Uterus (tissue), 4 donors: ENCODE results near the gene DHRS3. TPM values are rescaled to one million over a fixed set of nuclear protein-coding genes. Genes with fewer than 3 reads are reported as not detected.

ENCODE experiments used
- DNase-seq, 2 donors: peaks; one replicate each; pipeline ENCODE4 v3.0.0-alpha.2; 2019 to 2020
- H3K27ac ChIP-seq, 2 donors: fragments of 200-600 bp; sonication (generic); 1 replicate in 1 of 2; 2 replicates in 1 of 2; pipeline ENCODE4 v1.5.1; 2016 to 2018
- H3K27me3 ChIP-seq, 2 donors: fragments of 200-600 bp; sonication (generic); one replicate each; pipeline ENCODE4 v1.5.1; 2018 to 2019; ENCODE audit warnings: control low read depth in 1 of 2
- H3K36me3 ChIP-seq, 2 donors: fragments of 200-600 bp; sonication (generic); one replicate each; pipeline ENCODE4 v1.5.1; 2019; ENCODE audit warnings: control low read depth in 1 of 2
- H3K4me1 ChIP-seq, 2 donors: fragments of 200-600 bp; sonication (generic); one replicate each; pipeline ENCODE4 v1.5.1; 2018 to 2019; ENCODE audit warnings: control low read depth in 1 of 2
- H3K4me3 ChIP-seq, 2 donors: fragments of 200-600 bp; sonication (generic); 1 replicate in 1 of 2; 2 replicates in 1 of 2; pipeline ENCODE4 v1.5.1; 2018 to 2019; ENCODE audit warnings: mild to moderate bottlenecking in 1 of 2
- H3K9me3 ChIP-seq, 2 donors: fragments of 200-600 bp; sonication (generic); one replicate each; pipeline ENCODE4 v1.5.1; 2019; ENCODE audit warnings: control low read depth in 1 of 2
- CTCF ChIP-seq, 4 experiments: fragments of 200-600 bp in 2 of 4; fragments of 450-650 bp in 2 of 4; sonication (generic) in 2 of 4; IDR thresholded peaks; one replicate each; pipeline ENCODE4 v1.5.1; 2016 to 2019; ENCODE audit warnings: antibody characterized with exemption in 4 of 4, mild to moderate bottlenecking in 2 of 4, moderate library complexity in 1 of 4
- POLR2A ChIP-seq, 2 donors: fragments of 450-650 bp; IDR thresholded peaks; one replicate each; pipeline ENCODE4 v1.6.1; 2016; ENCODE audit warnings: antibody characterized with exemption in 2 of 2, mild to moderate bottlenecking in 1 of 2, moderate library complexity in 1 of 2
- intact Hi-C: fragments of 100-400 bp; cut with DNase I; formaldehyde crosslinking; loops from one replicate; pipeline ENCODE4 v1.15.1; 2023; ENCODE audit warnings: low total_unique reads
- total RNA-seq, 4 donors: library from RNA; depleted of rRNA in 3 of 4; stranded (reverse); fragments of >200 nt in 3 of 4; gene quantifications; one replicate each; pipeline versions ENCODE4 v1.1.0 to v1.2.4, GENCODE V29; 2014 to 2023
- donor health status: DM: yes; HTN: yes; CAD: no.

The DHRS3 gene
- total RNA-seq, 4 donors from 2014 or later = 12.6 to 82.0 (median 51.5) TPM

GRCh38 chr1:12630946-12631530 is 13.0 kb upstream of the DHRS3 start:
- intact Hi-C loops = no loop called here
- Histone ChIP-seq H3K27me3 (no peaks in the 10 kb centered on the region), H3K4me3 (no peak overlapping the region), H3K27ac (no peak overlapping the region), H3K9me3 (no peaks in the 10 kb centered on the region), H3K36me3 (no peaks in the 10 kb centered on the region), H3K4me1 (peaks cover 0 to under 1% of the 10 kb centered on the region in 2 donors)
- DNase-seq = no peak
- no peak for TF ChIP-seq POLR2A (IDR thresholded peaks at IDR 0.05)
- no peak for TF ChIP-seq CTCF (IDR thresholded peaks at IDR 0.05)

- DNase-seq = no peak
- Histone ChIP-seq H3K36me3 (no peaks in the 10 kb centered on the region), H3K4me3 (no peak overlapping the region), H3K27ac (no peak overlapping the region), H3K27me3 (no peaks in the 10 kb centered on the region), H3K4me1 (no peaks in the 10 kb centered on the region), H3K9me3 (no peaks in the 10 kb centered on the region)
- intact Hi-C loops = no loop called here
- TF ChIP-seq CTCF (IDR thresholded peaks at IDR 0.05) (no peak), POLR2A (IDR thresholded peaks at IDR 0.05) (no peak)
Observed at GRCh38 chr1:12629985-12630760, 12.2 kb upstream of the DHRS3 start.

GRCh38 chr1:12629511-12629956 is 11.5 kb upstream of the DHRS3 start:
- no peaks in the 10 kb centered on the region for H3K36me3 ChIP-seq
- no peak overlapping the region for H3K27ac ChIP-seq
- no peaks in the 10 kb centered on the region for H3K4me1 ChIP-seq
- H3K9me3 ChIP-seq = no peaks in the 10 kb centered on the region
- no peak for DNase-seq
- H3K4me3 ChIP-seq = no peak overlapping the region
- TF ChIP-seq POLR2A (IDR thresholded peaks at IDR 0.05) = no peak
- no peak for TF ChIP-seq CTCF (IDR thresholded peaks at IDR 0.05)
- no peaks in the 10 kb centered on the region for H3K27me3 ChIP-seq
- intact Hi-C loops = no loop called here

GRCh38 chr1:12627296-12627695 is 9.3 kb upstream of the DHRS3 start:
- TF ChIP-seq POLR2A (IDR thresholded peaks at IDR 0.05) (no peak), CTCF (IDR thresholded peaks at IDR 0.05) (no peak)
- intact Hi-C loops = no loop called here
- no peak overlapping the region for H3K4me3 ChIP-seq
- no peaks in the 10 kb centered on the region for H3K36me3 ChIP-seq
- peaks cover 0 to 4% of the 10 kb centered on the region in 2 donors for H3K4me1 ChIP-seq
- no peaks in the 10 kb centered on the region for H3K27me3 ChIP-seq
- no peak for DNase-seq
- no peaks in the 10 kb centered on the region for H3K9me3 ChIP-seq
- no peak overlapping the region for H3K27ac ChIP-seq

GRCh38 chr1:12626888-12627287 is 8.9 kb upstream of the DHRS3 start:
- no peaks in the 10 kb centered on the region for H3K9me3 ChIP-seq
- DNase-seq = no peak
- no peak overlapping the region for H3K27ac ChIP-seq
- intact Hi-C loops = no loop called here
- H3K4me3 ChIP-seq = no peak overlapping the region
- H3K27me3 ChIP-seq = no peaks in the 10 kb centered on the region
- TF ChIP-seq CTCF (IDR thresholded peaks at IDR 0.05) (no peak), POLR2A (IDR thresholded peaks at IDR 0.05) (no peak)
- H3K36me3 ChIP-seq = no peaks in the 10 kb centered on the region
- peaks cover 0 to 8% of the 10 kb centered on the region in 2 donors for H3K4me1 ChIP-seq
